ACHN (cell line): ENCODE data around the gene APOBEC3H.
A peak's percentile ranks its signal among the peaks of the same experiment; 100 is the strongest.
"Not testable (repeated sequence)": the region's sequence is repeated elsewhere in the genome, so short reads cannot be mapped to it uniquely, and the experiment has no call there.

Source experiments
- DNase-seq: peaks from one replicate; pipeline ENCODE4 v3.0.0-alpha.2; 2015
- in situ Hi-C: cut with HindIII; loops from 2 replicates; pipeline ENCODE4 v1.10.0; 2017; ENCODE audit warnings: low sequenced_read_pairs, low pct_ligation_motif_present, low pct_unique_long_range_greater_than_20kb

APOBEC3H gene

DNA sequence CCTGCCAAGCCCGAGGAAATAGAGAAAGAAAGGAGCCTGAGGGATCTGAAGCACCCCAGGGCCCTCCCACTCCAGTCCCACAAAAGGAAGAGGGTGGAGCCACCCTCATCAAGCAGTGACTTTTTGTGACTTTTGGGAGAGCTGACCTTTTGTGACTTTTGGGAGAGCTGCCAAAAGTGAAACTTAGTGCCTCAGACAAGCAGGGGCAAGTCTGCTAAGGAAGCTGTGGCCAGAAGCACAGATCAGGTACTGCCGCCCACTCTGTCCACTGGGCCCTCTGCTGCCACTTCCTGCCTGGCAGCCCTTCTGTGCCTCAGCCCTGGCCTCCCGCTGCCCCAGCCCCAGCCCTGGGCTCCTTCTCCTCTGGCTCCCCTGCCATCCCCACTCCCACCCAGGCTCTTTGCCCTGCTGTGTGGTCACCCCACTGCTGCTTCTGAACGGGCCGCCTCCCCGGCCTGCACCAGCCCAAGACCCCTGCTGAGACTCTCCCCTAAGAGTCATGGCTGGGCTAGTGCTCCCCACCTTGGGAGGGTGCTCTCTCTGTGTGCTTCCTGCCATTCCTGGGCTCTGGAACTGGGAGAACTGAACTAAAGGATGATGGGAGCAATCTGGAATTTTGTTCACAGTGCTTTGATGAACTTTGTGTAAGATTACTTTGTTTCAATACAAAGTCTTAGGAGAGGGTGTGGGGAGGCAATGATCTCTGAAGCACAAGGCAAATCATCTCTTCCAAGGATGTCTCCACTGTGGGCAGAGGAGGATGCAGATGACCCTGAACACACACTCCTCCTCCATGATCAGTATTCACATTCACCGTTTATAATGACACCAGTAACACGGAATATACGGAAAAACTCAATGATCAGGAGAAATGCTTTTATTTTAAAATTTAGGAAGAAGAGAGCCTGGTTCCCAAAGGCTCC, at the start of gene APOBEC3H:
Gene APOBEC3H (plus strand): TSS at position 147 of the 923 bp plus-strand sequence. CDS start 3,035 bp downstream, outside the sequence.
- in situ Hi-C loops = no loop called here
- DNase-seq = peak; percentile 8

DNA sequence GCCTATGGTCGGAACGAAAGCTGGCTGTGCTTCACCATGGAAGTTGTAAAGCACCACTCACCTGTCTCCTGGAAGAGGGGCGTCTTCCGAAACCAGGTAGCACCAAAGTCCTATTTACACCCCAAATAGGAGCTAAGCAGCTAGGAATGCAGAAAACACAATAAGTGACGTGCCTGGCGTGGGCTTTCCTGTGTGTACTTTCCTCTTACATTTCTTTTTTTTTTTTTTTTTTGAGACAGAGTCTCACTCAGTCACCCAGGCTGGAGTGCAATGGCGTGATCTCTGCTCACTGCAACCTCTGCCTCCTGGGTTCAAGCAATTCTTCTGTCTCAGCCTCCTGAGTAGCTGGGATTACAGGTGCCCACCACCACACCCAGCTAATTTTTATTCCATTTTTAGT, 47.6 kb upstream of the APOBEC3H start:
- DNase-seq, in situ Hi-C loops: not testable (repeated sequence)

DNA sequence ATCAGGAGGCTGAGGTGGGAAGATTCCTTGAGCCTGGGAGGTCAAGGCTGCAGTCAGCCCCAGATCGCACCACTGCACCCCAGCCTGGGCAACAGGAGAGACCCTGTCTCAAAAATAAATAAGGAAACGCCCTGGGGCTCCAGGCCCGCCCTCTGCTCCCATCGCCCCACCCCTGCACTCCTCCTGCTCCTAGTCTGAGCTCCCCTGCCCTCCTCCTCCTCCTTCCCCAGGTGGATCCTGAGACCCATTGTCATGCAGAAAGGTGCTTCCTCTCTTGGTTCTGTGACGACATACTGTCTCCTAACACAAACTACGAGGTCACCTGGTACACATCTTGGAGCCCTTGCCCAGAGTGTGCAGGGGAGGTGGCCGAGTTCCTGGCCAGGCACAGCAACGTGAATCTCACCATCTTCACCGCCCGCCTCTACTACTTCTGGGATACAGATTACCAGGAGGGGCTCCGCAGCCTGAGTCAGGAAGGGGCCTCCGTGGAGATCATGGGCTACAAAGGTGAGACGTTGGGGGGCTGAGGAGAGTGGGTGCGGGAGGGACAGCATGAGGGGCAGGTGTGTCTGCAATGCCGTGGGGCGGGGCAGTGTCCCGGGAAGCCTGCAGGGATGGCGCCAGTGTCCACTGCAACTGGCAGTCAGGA, 45.1 kb upstream of the APOBEC3H start:
- DNase-seq, in situ Hi-C loops: not testable (repeated sequence)

DNA sequence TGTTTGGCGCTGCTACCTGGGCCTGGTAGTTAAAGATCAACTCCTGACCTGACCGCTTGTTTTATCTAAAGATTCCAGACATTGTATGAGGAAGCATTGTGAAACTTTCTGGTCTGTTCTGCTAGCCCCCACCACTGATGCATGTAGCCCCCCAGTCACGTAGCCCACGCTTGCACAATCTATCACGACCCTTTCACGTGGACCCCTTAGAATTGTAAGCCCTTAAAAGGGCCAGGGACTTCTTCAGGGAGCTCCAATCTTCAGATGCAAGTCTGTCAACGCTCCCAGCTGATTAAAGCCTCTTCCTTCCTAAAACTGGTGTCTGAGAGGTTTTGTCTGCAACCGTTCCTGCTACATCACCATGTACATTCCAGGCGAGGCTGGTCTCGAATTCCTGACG, 41.4 kb upstream of the APOBEC3H start:
- DNase-seq = no peak
- in situ Hi-C loops = no loop called here

DNA sequence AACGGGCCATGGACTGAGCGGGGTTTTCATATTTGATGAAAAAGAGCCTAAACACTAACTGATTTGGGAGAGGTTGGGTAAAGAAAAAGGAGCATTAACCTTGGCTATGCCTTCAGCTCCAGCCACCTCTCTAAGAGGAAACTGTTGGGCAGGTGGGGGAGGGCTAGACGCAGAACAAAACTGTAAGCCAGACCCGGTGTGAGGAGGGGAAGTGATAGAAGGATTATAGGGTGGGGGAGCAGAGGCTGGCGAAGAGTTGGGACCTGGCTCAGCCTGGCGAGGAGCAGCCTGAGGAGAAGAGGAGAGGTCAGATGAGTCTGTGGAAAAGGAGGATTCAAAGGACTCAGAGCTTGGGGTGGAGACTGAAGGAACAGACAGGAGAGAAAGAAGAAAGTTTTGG, 35.8 kb upstream of the APOBEC3H start:
- DNase-seq, in situ Hi-C loops: not testable (repeated sequence)

DNA sequence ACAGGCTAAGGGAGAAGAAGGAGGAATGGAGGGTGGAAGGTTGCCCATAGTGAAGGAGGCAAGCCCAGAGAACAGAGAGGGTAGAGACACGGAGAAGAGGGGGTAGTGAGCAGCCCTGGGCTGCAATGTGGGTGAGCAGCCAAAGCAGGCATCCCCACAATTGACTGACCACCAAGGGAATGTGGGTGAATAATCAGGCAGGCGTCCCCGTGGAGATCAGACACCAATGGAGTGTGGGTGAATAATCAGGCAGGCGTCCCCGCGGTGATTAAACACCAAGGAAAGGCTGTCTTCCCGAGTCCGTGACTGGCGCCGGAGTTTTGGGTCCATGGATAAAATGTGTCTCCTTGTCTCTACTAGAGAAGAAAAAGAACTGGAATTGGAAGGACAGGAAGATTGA, 35.1 kb upstream of the APOBEC3H start:
- in situ Hi-C loops, DNase-seq: not testable (repeated sequence)

DNA sequence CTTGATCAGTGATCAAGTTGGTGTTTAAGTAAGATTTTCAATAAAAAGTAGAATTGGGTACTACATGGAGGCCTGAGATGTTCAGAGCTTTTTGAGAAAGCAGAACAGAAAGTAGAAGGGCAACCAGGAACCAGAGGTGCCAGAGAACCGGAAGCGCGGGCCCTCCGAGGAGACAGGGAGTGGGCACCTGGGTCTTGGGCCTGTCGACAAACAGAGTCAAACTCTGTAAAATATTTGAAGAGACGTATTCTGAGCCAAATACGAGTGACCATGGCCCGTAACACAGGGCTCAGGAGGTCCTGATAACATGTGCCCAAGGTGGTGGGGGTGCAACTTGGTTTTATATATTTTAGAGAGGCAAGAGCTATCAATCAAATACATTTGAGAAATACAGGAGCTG, 33.1 kb upstream of the APOBEC3H start:
- in situ Hi-C loops = not testable (repeated sequence)

DNA sequence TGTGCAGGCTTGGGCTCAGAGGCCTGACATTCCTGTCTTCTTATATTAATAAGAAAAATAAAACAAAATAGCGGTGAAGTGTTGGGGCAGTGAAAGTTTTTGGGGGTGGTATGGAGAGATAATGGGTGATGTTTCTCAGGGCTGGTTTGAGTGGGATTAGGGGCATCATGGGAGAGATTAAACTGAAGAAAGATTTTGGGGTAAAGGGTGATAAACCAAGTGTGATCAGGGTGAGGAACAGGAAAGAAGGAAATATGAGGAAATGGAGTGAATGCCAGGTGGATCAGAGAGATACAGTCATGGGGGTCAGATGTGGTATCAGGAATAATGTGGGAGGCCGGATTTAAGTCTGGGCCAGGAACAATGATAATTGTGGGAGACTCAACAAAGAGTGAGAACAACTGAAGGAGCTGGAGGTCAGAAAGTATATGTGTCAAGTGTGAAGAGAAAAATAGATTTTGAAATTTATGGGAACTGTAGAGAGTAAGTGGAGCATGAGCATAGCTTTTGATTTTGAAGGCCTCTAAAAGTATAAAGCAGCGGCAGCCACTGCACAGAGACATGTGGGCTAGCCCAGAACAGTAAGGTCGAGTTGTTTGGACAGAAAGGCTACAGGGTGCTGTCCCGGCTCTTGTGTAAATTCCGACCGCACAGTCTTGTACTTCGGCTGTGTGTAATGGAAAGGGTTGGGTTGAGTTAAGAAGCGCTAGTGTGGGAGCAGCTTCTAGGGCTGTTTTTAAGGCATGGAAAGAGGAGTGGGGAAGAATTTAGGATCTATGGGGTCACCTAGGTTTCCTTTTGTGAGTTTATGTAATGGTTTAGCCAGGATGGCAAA, 30.4 kb upstream of the APOBEC3H start:
- in situ Hi-C loops, DNase-seq: not testable (repeated sequence)

More for the DNA sequence above, 33.1 kb upstream of the APOBEC3H start:
- not testable (repeated sequence) for DNase-seq

DNA sequence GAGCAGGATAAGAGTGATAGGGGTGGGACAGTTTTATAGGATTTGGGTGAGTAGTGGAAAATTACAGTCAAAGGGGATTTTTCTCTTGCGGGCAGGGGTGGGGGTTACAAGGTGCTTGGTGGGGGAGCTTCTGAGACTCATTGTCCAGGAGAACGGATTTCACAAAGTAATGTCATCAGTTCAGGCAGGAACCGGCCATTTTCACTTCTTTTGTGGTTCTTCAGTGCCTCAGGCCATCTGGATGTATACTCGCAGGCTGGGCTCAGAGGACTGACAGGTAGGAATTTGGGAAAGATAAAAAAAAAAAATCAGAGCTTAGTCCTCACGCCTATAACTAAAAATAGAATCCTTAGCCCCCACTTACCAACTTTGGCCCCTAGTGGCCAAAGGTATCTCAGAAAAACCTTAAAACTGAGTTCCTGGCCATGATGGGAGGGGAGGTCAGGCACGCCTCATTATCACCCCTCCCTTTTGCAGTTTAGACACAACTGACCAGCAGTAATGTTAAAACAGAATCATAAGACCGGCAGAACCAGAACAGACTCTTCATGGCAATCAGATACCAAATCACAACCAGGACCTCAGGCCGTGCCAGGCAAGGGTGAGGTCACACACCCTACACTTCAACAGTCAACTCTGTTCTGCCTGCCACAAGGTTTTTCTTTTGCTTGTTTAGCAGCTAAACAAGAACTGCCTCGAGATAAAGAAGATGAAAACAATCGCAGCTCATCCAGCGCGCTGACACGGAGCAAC, 28.8 kb upstream of the APOBEC3H start:
- no peak for DNase-seq
- in situ Hi-C loops = no loop called here

DNA sequence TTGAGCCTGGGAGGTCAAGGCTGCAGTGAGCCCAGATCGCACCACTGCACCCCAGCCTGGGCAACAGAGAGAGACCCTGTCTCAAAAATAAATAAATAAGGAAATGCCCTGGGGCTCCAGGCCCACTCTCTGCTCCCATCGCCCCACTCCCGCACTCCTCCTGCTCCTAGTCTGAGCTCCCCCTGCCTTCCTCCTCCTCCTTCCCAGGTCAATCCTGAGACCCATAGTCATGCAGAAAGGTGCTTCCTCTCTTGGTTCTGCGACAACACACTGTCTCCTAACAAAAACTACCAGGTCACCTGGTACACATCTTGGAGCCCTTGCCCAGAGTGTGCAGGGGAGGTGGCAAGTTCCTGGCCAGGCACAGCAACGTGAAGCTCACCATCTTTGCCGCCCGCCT, 26.9 kb upstream of the APOBEC3H start:
- DNase-seq = no peak
- in situ Hi-C loops = no loop called here

DNA sequence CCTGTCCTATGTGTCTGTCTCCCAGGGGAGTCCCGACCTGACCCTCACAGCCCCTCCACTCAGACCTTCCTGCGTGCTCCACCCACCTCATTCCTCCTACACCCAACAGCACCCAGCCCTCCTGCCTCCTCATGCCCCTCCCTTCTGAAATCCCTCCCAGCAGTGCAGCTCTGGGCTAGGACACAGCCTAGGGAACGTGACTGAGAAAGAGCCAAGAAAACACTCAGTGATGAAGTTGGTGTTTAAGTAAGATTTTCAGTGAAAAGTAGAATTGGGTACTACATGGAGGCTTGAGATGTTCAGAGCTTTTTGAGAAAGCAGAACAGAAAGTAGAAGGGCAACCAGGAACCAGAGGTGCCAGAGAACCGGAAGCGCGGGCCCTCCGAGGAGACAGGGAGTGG, 24.5 kb upstream of the APOBEC3H start:
- DNase-seq, in situ Hi-C loops: not testable (repeated sequence)

DNA sequence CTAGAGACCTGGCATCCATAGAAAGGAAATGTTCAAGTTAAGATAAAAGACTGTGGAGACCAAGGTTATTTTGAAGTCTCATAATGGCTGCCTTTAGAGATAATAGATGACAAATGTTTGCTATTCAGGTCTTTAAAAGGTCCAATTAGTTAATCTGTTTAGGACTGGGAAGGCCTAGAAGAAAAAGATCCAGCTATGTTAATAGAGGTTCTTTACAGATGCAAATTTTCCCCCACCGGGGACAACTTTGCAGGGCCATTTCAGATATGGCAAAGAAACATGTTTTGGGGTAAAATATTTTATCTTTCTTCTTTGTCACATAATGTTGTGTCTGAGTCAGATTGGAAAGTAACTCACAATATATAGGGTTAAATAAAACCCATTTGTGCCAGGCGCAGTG, 23.1 kb upstream of the APOBEC3H start:
- DNase-seq = no peak
- in situ Hi-C loops = no loop called here

DNA sequence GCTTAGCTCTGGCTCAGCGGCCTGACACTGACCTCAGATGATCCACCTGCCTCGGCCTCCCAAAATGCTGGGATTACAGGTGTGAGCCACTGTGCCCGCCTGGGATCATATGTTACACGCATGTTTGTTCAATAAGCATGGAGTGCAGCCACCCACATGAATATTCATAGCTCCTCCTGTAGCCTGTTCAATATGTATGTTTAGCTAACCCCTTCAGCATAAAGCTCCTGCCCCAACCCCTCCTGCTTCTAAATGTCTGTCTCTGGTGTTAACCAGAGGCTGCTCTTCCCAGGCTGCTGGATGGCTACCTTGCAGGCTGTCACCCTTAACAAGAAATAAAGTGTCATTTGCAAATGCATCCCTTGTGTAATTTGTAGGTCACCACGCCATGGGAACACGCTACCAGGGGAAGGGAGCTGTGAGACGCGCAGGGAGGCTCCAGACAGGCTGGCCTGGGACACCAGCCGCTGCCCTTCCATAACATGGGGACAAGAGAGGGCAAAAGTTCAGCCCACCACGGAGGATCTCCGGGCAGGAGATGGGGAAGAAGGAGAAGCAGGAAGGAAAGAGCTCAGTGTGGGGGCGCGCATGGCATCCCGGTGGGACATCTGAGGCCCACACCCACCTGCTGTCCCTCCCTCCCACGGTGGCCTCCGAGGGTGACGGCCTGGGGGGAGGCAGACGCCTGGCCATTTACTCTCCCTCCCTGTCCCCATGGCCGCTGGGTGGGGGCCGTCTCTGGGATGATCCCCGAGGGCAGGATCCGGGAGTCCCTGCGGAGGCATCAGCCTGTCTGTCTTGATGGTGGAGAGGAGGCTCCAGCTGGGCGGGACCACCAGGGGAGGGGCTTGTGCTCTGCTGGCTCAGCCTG, 20.7 kb upstream of the APOBEC3H start:
- DNase-seq, in situ Hi-C loops: not testable (repeated sequence)

DNA sequence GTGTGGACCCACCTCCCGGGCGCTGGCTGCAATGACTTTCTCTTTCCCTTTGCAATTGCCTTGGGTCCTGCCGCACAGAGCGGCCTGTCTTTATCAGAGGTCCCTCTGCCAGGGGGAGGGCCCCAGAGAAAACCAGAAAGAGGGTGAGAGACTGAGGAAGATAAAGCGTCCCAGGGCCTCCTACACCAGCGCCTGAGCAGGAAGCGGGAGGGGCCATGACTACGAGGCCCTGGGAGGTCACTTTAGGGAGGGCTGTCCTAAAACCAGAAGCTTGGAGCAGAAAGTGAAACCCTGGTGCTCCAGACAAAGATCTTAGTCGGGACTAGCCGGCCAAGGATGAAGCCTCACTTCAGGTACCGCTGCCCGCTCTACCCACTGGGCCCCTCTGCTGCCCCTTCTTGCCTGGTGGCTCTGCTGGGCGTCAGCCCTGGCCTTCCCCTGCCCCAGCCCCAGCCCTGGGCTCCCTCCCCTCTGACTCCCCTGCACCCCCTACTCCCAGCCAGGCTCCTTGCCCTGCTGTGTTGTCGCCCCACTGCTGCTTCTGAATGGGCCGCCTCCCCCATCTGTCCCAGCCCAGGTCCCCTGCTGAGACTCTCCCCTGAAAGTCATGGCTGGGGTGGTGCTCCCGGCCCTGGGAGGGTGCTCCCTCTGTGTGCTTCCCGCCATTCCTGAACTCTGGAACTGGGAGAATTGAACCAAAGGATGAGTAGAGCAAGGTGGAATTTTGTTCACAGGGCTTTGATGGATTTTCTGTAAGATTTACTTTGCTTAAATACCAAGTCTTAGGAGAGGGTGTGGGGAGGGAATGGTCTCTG, 19.8 kb upstream of the APOBEC3H start, which contains the start of gene APOBEC3G:
Gene APOBEC3G (plus strand): TSS at position 250 of the 815 bp plus-strand sequence. CDS start 87 bp downstream, at position 337.
- DNase-seq = peak; percentile 69
- in situ Hi-C loops = not testable (repeated sequence)

DNA sequence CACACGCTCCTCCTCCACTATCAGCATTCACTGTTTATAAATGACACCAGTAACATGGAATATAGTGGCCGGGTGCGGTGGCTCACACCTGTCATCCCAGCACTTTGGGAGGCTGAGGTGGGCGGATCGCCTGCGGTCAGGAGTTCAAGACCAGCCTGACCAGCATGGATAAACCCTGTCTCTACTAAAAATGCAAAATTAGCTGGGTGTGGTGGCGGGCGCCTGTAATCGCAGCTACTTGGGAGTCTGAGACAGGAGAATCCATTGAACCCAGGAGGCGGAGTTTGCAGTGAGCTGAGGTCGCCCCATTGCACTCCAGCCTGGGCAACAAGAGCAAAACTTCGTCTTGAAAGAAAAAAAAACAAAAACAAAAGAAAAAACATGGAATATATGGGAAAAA, 19.1 kb upstream of the APOBEC3H start:
- in situ Hi-C loops, DNase-seq: not testable (repeated sequence)

DNA sequence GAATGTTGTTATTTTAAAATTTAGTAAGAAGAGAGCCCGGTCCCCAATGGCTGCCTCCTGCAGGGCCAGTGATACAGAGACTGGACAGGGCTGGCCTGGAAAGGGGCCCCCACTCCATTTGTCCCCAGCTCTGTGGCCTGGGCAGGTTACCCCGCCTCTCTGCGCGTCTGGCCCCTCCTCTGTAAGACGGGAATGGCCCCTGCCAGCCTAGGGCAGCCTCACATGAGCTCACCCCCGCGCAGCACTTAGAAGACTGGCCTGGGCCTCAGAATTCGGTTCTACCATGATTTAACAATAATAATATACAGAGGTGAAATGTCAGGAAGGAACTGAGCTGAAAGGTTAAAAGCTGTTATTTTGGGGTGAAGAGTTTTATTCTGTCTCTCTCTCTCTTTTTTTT, 18.7 kb upstream of the APOBEC3H start:
- no peak for DNase-seq
- in situ Hi-C loops = no loop called here
